GM23338 (cell line): ENCODE measurements around the gene SETBP1. TPM values are rescaled to one million over a fixed set of nuclear protein-coding genes. Genes with fewer than 3 reads are reported as not detected.

ENCODE experiments used
- ATAC-seq: fragments of 200-7000 bp; cut with Tn5 transposase; 3 replicates; pipeline ENCODE4 v1.9.1; 2020
- DNase-seq: peaks from one replicate; pipeline ENCODE4 v3.0.0-alpha.2; 2015; ENCODE audit warnings: low spot score
- H2AFZ ChIP-seq: fragments of 200-600 bp; sonication (generic); 2 replicates; pipeline ENCODE4 v1.8.0; 2016; ENCODE audit warnings: antibody characterized with exemption, mild to moderate bottlenecking, moderate library complexity
- H3F3A ChIP-seq: fragments of 200-600 bp; sonication (generic); replicated peaks from 2 replicates; pipeline ENCODE4 v1.8.0; 2017; ENCODE audit warnings: antibody characterized with exemption, mixed run types, low read depth
- H3K27ac ChIP-seq: fragments of 200-600 bp; sonication (generic); 2 replicates; pipeline ENCODE4 v1.6.1; 2016; ENCODE audit warnings: low read depth
- H3K27me3 ChIP-seq: fragments of 200-600 bp; sonication (generic); 2 replicates; pipeline ENCODE4 v1.8.0; 2016; ENCODE audit warnings: mild to moderate bottlenecking, mixed run types, moderate library complexity; ENCODE audit not compliant: insufficient read depth
- H3K36me3 ChIP-seq: fragments of 200-600 bp; sonication (generic); 2 replicates; pipeline ENCODE4 v1.8.0; 2016; ENCODE audit warnings: mild to moderate bottlenecking; ENCODE audit not compliant: insufficient read depth
- H3K4me1 ChIP-seq: fragments of 200-600 bp; sonication (generic); 2 replicates; pipeline ENCODE4 v1.8.0; 2016; ENCODE audit warnings: mild to moderate bottlenecking, moderate library complexity; ENCODE audit not compliant: insufficient read depth
- H3K4me2 ChIP-seq: fragments of 200-600 bp; sonication (generic); 2 replicates; pipeline ENCODE4 v1.7.1; 2017; ENCODE audit warnings: mixed run types
- H3K4me3 ChIP-seq: fragments of 200-600 bp; sonication (generic); 2 replicates; pipeline ENCODE4 v1.6.1; 2016; ENCODE audit warnings: mixed run types
- H3K79me2 ChIP-seq: fragments of 200-600 bp; sonication (generic); replicated peaks from 2 replicates; pipeline ENCODE4 v1.8.0; 2017; ENCODE audit warnings: mild to moderate bottlenecking; ENCODE audit not compliant: insufficient read depth
- H3K9me2 ChIP-seq: fragments of 200-600 bp; sonication (generic); 2 replicates; pipeline ENCODE4 v1.8.0; 2017; ENCODE audit not compliant: insufficient read depth
- H4K20me1 ChIP-seq: fragments of 200-600 bp; sonication (generic); replicated peaks from 2 replicates; pipeline ENCODE4 v1.8.0; 2017; ENCODE audit warnings: mild to moderate bottlenecking; ENCODE audit not compliant: insufficient read depth
- H3K27ac Mint-ChIP-seq: 2 replicates; pipeline ENCODE4 v1.8.0; 2020; ENCODE audit warnings: inconsistent platforms, mild to moderate bottlenecking, moderate library complexity, mixed read lengths
- H3K27me3 Mint-ChIP-seq: 3 replicates; pipeline ENCODE4 v1.8.0; 2022; ENCODE audit warnings: low read depth, mild to moderate bottlenecking, moderate library complexity, mixed read lengths, inconsistent platforms; ENCODE audit not compliant: insufficient read depth, poor library complexity
- H3K36me3 Mint-ChIP-seq: 3 replicates; pipeline ENCODE4 v1.8.0; 2021; ENCODE audit warnings: low read depth, mild to moderate bottlenecking, inconsistent platforms, moderate library complexity, mixed read lengths
- H3K4me1 Mint-ChIP-seq: 3 replicates; pipeline ENCODE4 v1.8.0; 2020; ENCODE audit warnings: mild to moderate bottlenecking, inconsistent platforms, mixed read lengths
- H3K4me3 Mint-ChIP-seq: 3 replicates; pipeline ENCODE4 v1.8.0; 2021; ENCODE audit warnings: moderate library complexity, mild to moderate bottlenecking, inconsistent platforms, mixed read lengths
- H3K9me3 Mint-ChIP-seq: 3 replicates; pipeline ENCODE4 v1.8.0; 2020; ENCODE audit warnings: moderate library complexity, mild to moderate bottlenecking, inconsistent platforms, mixed read lengths
- CREB1 ChIP-seq: fragments of 250-450 bp; sonication (Bioruptor Pico); IDR thresholded peaks from 2 replicates; pipeline ENCODE4 v1.5.0; 2020; ENCODE audit warnings: low read depth, mild to moderate bottlenecking, moderate library complexity
- CTCF ChIP-seq, 2 experiments: fragments of 200-600 bp in 1 of 2; sonication (generic) in 1 of 2; conservative IDR thresholded peaks; 2 replicates each; pipeline versions ENCODE4 v1.5.1 to v1.6.1; 2016 to 2017; ENCODE audit warnings: antibody characterized with exemption in 2 of 2, low read depth in 2 of 2, mild to moderate bottlenecking in 2 of 2, moderate library complexity in 1 of 2
- ETS1 ChIP-seq: IDR thresholded peaks from 2 replicates; pipeline ENCODE4 v1.6.1; 2016; ENCODE audit warnings: antibody characterized with exemption
- EZH2 ChIP-seq: fragments of 200-600 bp; sonication (generic); IDR thresholded peaks from one replicate; pipeline ENCODE4 v1.8.0; 2017; ENCODE audit warnings: antibody characterized with exemption, mild to moderate bottlenecking, low read depth; ENCODE audit not compliant: unreplicated experiment
- EZH2phosphoT487 ChIP-seq: fragments of 200-600 bp; sonication (generic); IDR thresholded peaks from one replicate; pipeline ENCODE4 v1.8.1; 2018; ENCODE audit warnings: antibody characterized with exemption; ENCODE audit not compliant: unreplicated experiment
- JUNB ChIP-seq: IDR thresholded peaks from one replicate; pipeline ENCODE4 v1.6.1; 2016; ENCODE audit warnings: antibody characterized with exemption; ENCODE audit not compliant: unreplicated experiment
- NANOG ChIP-seq: IDR thresholded peaks from 2 replicates; pipeline ENCODE4 v1.6.1; 2016; ENCODE audit warnings: antibody characterized with exemption, borderline replicate concordance
- POLR2AphosphoS5 ChIP-seq: IDR thresholded peaks from 2 replicates; pipeline ENCODE4 v1.6.1; 2016; ENCODE audit warnings: antibody characterized with exemption, low read depth
- STAT1 ChIP-seq: IDR thresholded peaks from one replicate; pipeline ENCODE4 v1.6.1; 2016; ENCODE audit warnings: antibody characterized with exemption; ENCODE audit not compliant: unreplicated experiment
- ZNF114 ChIP-seq: fragments of 250-450 bp; sonication (Bioruptor Pico); IDR thresholded peaks from 2 replicates; pipeline ENCODE4 v1.5.0; 2020; ENCODE audit warnings: mild to moderate bottlenecking, moderate library complexity
- ZNF331 ChIP-seq: fragments of 250-450 bp; sonication (Bioruptor Pico); IDR thresholded peaks from 2 replicates; pipeline ENCODE4 v1.5.0; 2020; ENCODE audit warnings: low read depth, mild to moderate bottlenecking, moderate library complexity
- polyA plus RNA-seq: library from polyadenylated mRNA; unstranded; fragments of >200 nt; fragmentation: Nextera tagmentation; extraction: Ambion mirVana; gene quantifications from 2 replicates; pipeline ENCODE4 v1.2.1, GENCODE V29; 2016
- total RNA-seq: library from RNA; depleted of rRNA; stranded (reverse); fragments of >200 nt; shearing (Covaris generic); gene quantifications from 2 replicates; pipeline ENCODE4 v1.2.3, GENCODE V29; 2014
- TF ChIP-seq, protein P1 (sequence below): fragments of 250-450 bp; sonication (Bioruptor Pico); IDR thresholded peaks from 2 replicates; pipeline ENCODE4 v1.5.0; 2020; ENCODE audit warnings: mild to moderate bottlenecking, moderate library complexity
- TF ChIP-seq, protein P2 (sequence below): IDR thresholded peaks from one replicate; pipeline ENCODE4 v1.6.1; 2018; ENCODE audit warnings: antibody characterized with exemption; ENCODE audit not compliant: unreplicated experiment

Gene SETBP1
- total and polyA plus RNA-seq, 2 experiments from 2014 or later, result 1.6 to 5.5 TPM

DNA sequence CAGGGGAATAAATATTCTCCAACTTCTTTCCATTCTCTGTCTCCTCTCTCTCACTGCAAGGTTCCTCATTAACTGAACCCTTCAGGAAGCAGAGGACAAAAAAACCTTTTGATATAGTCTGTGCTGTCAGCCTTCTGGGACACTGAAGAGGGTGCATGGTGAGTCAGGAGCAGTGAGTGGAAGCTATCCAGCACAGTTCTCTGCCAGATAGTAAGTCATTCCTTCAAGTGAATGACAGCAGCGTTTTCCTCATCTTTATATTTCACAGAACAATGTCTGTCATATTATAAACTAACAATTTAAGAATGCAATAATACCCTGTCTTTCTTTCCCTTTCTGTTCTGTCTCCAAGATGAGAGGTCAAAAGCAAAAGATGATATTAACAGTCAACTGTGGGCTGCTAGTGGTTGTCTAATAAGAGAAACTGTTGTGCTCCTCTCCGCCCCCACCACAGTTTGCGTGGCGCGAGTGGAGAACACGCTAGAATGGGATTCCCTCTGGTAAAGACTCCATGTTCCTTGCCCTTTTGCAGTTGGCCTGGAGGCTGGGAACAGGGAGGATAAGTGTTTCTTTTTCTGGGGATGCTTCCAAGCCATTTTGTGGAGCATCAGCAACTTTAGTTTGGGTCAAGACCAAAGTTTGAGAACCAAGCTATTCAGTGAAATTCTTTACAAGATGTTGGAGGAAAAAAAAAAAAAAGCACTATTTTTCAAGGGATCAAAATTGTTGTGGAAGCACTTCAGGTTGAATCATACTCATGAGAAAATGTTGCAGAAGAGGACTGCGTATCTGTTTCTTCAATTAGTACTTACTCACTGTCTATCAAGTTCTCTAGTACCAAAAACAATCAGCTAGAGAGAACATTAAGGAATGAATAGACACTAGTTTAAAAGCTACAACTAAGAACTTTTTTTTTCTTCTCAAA, 430.2 kb downstream of the SETBP1 start:
- no peak overlapping the region for H3K4me3 Mint-ChIP-seq
- no peak for TF ChIP-seq CREB1 (CRISPR knock-in tag)
- no peak for TF ChIP-seq ZNF331 (CRISPR knock-in tag)
- TF ChIP-seq EZH2phosphoT487, result no peak
- no peak for TF ChIP-seq NANOG
- no peak for TF ChIP-seq CTCF (conservative IDR thresholded peaks at IDR 0.05; ENCODE audit: low read depth in 2 of 2)
- TF ChIP-seq EZH2, result no peak
- TF ChIP-seq ZNF114 (CRISPR knock-in tag), result no peak
- TF ChIP-seq, protein P1, sequence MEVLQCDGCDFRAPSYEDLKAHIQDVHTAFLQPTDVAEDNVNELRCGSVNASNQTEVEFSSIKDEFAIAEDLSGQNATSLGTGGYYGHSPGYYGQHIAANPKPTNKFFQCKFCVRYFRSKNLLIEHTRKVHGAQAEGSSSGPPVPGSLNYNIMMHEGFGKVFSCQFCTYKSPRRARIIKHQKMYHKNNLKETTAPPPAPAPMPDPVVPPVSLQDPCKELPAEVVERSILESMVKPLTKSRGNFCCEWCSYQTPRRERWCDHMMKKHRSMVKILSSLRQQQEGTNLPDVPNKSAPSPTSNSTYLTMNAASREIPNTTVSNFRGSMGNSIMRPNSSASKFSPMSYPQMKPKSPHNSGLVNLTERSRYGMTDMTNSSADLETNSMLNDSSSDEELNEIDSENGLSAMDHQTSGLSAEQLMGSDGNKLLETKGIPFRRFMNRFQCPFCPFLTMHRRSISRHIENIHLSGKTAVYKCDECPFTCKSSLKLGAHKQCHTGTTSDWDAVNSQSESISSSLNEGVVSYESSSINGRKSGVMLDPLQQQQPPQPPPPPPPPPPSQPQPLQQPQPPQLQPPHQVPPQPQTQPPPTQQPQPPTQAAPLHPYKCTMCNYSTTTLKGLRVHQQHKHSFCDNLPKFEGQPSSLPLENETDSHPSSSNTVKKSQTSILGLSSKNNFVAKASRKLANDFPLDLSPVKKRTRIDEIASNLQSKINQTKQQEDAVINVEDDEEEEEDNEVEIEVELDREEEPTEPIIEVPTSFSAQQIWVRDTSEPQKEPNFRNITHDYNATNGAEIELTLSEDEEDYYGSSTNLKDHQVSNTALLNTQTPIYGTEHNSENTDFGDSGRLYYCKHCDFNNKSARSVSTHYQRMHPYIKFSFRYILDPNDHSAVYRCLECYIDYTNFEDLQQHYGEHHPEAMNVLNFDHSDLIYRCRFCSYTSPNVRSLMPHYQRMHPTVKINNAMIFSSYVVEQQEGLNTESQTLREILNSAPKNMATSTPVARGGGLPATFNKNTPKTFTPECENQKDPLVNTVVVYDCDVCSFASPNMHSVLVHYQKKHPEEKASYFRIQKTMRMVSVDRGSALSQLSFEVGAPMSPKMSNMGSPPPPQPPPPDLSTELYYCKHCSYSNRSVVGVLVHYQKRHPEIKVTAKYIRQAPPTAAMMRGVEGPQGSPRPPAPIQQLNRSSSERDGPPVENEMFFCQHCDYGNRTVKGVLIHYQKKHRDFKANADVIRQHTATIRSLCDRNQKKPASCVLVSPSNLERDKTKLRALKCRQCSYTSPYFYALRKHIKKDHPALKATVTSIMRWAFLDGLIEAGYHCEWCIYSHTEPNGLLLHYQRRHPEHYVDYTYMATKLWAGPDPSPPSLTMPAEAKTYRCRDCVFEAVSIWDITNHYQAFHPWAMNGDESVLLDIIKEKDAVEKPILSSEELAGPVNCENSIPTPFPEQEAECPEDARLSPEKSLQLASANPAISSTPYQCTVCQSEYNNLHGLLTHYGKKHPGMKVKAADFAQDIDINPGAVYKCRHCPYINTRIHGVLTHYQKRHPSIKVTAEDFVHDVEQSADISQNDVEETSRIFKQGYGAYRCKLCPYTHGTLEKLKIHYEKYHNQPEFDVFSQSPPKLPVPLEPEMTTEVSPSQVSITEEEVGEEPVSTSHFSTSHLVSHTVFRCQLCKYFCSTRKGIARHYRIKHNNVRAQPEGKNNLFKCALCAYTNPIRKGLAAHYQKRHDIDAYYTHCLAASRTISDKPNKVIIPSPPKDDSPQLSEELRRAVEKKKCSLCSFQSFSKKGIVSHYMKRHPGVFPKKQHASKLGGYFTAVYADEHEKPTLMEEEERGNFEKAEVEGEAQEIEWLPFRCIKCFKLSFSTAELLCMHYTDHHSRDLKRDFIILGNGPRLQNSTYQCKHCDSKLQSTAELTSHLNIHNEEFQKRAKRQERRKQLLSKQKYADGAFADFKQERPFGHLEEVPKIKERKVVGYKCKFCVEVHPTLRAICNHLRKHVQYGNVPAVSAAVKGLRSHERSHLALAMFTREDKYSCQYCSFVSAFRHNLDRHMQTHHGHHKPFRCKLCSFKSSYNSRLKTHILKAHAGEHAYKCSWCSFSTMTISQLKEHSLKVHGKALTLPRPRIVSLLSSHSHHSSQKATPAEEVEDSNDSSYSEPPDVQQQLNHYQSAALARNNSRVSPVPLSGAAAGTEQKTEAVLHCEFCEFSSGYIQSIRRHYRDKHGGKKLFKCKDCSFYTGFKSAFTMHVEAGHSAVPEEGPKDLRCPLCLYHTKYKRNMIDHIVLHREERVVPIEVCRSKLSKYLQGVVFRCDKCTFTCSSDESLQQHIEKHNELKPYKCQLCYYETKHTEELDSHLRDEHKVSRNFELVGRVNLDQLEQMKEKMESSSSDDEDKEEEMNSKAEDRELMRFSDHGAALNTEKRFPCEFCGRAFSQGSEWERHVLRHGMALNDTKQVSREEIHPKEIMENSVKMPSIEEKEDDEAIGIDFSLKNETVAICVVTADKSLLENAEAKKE (CRISPR knock-in tag), result no peak
- TF ChIP-seq STAT1, result no peak
- TF ChIP-seq JUNB, result no peak
- no peak for TF ChIP-seq POLR2AphosphoS5
- TF ChIP-seq, protein P2, sequence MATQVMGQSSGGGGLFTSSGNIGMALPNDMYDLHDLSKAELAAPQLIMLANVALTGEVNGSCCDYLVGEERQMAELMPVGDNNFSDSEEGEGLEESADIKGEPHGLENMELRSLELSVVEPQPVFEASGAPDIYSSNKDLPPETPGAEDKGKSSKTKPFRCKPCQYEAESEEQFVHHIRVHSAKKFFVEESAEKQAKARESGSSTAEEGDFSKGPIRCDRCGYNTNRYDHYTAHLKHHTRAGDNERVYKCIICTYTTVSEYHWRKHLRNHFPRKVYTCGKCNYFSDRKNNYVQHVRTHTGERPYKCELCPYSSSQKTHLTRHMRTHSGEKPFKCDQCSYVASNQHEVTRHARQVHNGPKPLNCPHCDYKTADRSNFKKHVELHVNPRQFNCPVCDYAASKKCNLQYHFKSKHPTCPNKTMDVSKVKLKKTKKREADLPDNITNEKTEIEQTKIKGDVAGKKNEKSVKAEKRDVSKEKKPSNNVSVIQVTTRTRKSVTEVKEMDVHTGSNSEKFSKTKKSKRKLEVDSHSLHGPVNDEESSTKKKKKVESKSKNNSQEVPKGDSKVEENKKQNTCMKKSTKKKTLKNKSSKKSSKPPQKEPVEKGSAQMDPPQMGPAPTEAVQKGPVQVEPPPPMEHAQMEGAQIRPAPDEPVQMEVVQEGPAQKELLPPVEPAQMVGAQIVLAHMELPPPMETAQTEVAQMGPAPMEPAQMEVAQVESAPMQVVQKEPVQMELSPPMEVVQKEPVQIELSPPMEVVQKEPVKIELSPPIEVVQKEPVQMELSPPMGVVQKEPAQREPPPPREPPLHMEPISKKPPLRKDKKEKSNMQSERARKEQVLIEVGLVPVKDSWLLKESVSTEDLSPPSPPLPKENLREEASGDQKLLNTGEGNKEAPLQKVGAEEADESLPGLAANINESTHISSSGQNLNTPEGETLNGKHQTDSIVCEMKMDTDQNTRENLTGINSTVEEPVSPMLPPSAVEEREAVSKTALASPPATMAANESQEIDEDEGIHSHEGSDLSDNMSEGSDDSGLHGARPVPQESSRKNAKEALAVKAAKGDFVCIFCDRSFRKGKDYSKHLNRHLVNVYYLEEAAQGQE, result no peak
- no peak for TF ChIP-seq ETS1
- Histone ChIP-seq H3F3A (no peaks in the 10 kb centered on the region), H2AFZ (no peak overlapping the region), H3K4me1 (no peaks in the 10 kb centered on the region), H3K27me3 (no peaks in the 10 kb centered on the region), H4K20me1 (no peaks in the 10 kb centered on the region), H3K36me3 (no peaks in the 10 kb centered on the region), H3K79me2 (no peaks in the 10 kb centered on the region), H3K4me2 (no peak overlapping the region), H3K4me3 (no peak overlapping the region), H3K27ac (no peak overlapping the region), H3K9me2 (peaks cover 3% of the 10 kb centered on the region; the same call in 1 of the 2 replicates)
- ATAC-seq (no peak), DNase-seq (no peak)
- H3K36me3 Mint-ChIP-seq, result no peaks in the 10 kb centered on the region
- no peaks in the 10 kb centered on the region for H3K4me1 Mint-ChIP-seq
- H3K9me3 Mint-ChIP-seq, result no peaks in the 10 kb centered on the region
- H3K27me3 Mint-ChIP-seq, result no peaks in the 10 kb centered on the region
- no peak overlapping the region for H3K27ac Mint-ChIP-seq
